B cell (primary cell): Measurements from ENCODE around the gene TTC32.

Experiments
- CTCF ChIP-seq: fragments of 200-600 bp; IDR thresholded peaks from one replicate; pipeline ENCODE4 v1.8.0; 2022; ENCODE audit warnings: antibody characterized with exemption, mild to moderate bottlenecking
- EZH2 ChIP-seq: IDR thresholded peaks from 2 replicates; pipeline ENCODE4 v1.6.1; 2012; ENCODE audit warnings: borderline replicate concordance, low read depth, mild to moderate bottlenecking, moderate library complexity, low read length; ENCODE audit not compliant: insufficient read depth, poor library complexity, severe bottlenecking

GRCh38 chr2:19872302-19872701, 29.5 kb downstream of the TTC32 start:
- no peak for TF ChIP-seq CTCF
- TF ChIP-seq EZH2, result no peak
